ENCODE measurements around the gene AGTRAP.

GRCh38 chr1:11799099-11799498 is 63.2 kb downstream of the AGTRAP start:
- no peak for TF ChIP-seq CTCF (conservative IDR thresholded peaks at IDR 0.05 in 1 of 2, IDR thresholded peaks at IDR 0.05 in 1 of 2; ENCODE audit: extremely low read depth in 1 of 2, insufficient read depth in 1 of 2, low read depth in 1 of 2, low read length in 2 of 2)
- TF ChIP-seq EZH2 (IDR thresholded peaks at IDR 0.05; ENCODE audit: borderline replicate concordance, low read length): no peak
